HEK293T (cell line): ENCODE data around the gene C4orf51.

Source experiments
- CTCF ChIA-PET: fragments of 350-600 bp; formaldehyde crosslinking; extraction: SDS; loops from one replicate; lab custom pipeline; 2021; ENCODE audit warnings: antibody characterized with exemption, inconsistent platforms; lab: Yijun Ruan, JAX
- POLR2A ChIA-PET: fragments of 350-600 bp; formaldehyde crosslinking; extraction: SDS; loops from one replicate; lab custom pipeline; 2020; ENCODE audit warnings: antibody characterized with exemption, inconsistent platforms; lab: Yijun Ruan, JAX
- DNase-seq: peaks from one replicate; pipeline ENCODE4 v3.0.0; 2012; ENCODE audit warnings: mixed read lengths; ENCODE audit errors: extremely low spot score
- ARNT ChIP-seq: fragments of 450-650 bp; IDR thresholded peaks from 2 replicates; pipeline ENCODE4 v1.6.1; 2017; ENCODE audit warnings: mild to moderate bottlenecking
- BHLHE40 ChIP-seq: fragments of 450-650 bp; IDR thresholded peaks from 2 replicates; pipeline ENCODE4 v1.6.1; 2016; ENCODE audit warnings: mild to moderate bottlenecking, moderate library complexity, borderline replicate concordance
- CTBP1 ChIP-seq: fragments of 450-650 bp; IDR thresholded peaks from 2 replicates; pipeline ENCODE4 v1.6.1; 2016; ENCODE audit warnings: borderline replicate concordance
- ELF4 ChIP-seq: fragments of 450-650 bp; IDR thresholded peaks from 2 replicates; pipeline ENCODE4 v1.6.1; 2017; ENCODE audit warnings: antibody characterized with exemption
- FOXA1 ChIP-seq: fragments of 450-650 bp; IDR thresholded peaks from 2 replicates; pipeline ENCODE4 v1.6.1; 2016; ENCODE audit warnings: mild to moderate bottlenecking
- FOXK2 ChIP-seq: fragments of 450-650 bp; IDR thresholded peaks from 2 replicates; pipeline ENCODE4 v1.6.1; 2016; ENCODE audit warnings: mild to moderate bottlenecking
- FOXM1 ChIP-seq: fragments of 450-650 bp; IDR thresholded peaks from 2 replicates; pipeline ENCODE4 v1.6.1; 2017; ENCODE audit warnings: mild to moderate bottlenecking, borderline replicate concordance
- HDGF ChIP-seq: fragments of 450-650 bp; IDR thresholded peaks from 2 replicates; pipeline ENCODE4 v1.6.1; 2017; ENCODE audit warnings: antibody characterized with exemption, borderline replicate concordance
- L3MBTL2 ChIP-seq: fragments of 450-650 bp; conservative IDR thresholded peaks from 2 replicates; pipeline ENCODE4 v1.6.1; 2016; ENCODE audit warnings: mild to moderate bottlenecking
- LEF1 ChIP-seq: fragments of 450-650 bp; IDR thresholded peaks from 2 replicates; pipeline ENCODE4 v1.6.1; 2017; ENCODE audit warnings: mild to moderate bottlenecking, borderline replicate concordance
- NFRKB ChIP-seq: fragments of 450-650 bp; IDR thresholded peaks from 2 replicates; pipeline ENCODE4 v1.6.1; 2016; ENCODE audit warnings: mild to moderate bottlenecking, moderate library complexity
- PKNOX1 ChIP-seq: fragments of 450-650 bp; IDR thresholded peaks from 2 replicates; pipeline ENCODE4 v1.6.1; 2016
- SP1 ChIP-seq: fragments of 450-650 bp; IDR thresholded peaks from 2 replicates; pipeline ENCODE4 v1.6.1; 2017
- SUZ12 ChIP-seq: fragments of 450-650 bp; IDR thresholded peaks from 2 replicates; pipeline ENCODE4 v1.6.1; 2016; ENCODE audit warnings: mild to moderate bottlenecking
- TARDBP ChIP-seq: fragments of 450-650 bp; IDR thresholded peaks from 2 replicates; pipeline ENCODE4 v1.6.1; 2016
- ZNF384 ChIP-seq: fragments of 450-650 bp; IDR thresholded peaks from 2 replicates; pipeline ENCODE4 v1.6.1; 2016

Gene C4orf51

GRCh38 chr4:145732895-145733880 lies 53.2 kb downstream of the C4orf51 start:
- ChIA-PET POLR2A (interaction anchor here (0.6 to 1.2 kb wide), 8 partner anchors 19 to 729 kb away, joined by 3 to 7 read pairs (median 3); partner anchors contain the start of gene C4orf51), CTCF (no interaction called here)
- peak; percentile 93 for DNase-seq
- TF ChIP-seq TARDBP (no peak), ZNF384 (no peak), L3MBTL2 (peak; percentile 98)

GRCh38 chr4:145734031-145734430 lies 54.1 kb downstream of the C4orf51 start:
- POLR2A ChIA-PET: interaction anchor here (0.8 to 1.2 kb wide), 3 partner anchors 19 to 728 kb away, joined by 3 read pairs; partner anchors contain the start of gene C4orf51
- CTCF ChIA-PET: interaction anchor here (0.6 kb wide), 1 partner anchor 1415 kb away, joined by 4 read pairs; no protein-coding TSS in a partner anchor
- DNase-seq: no peak
- TF ChIP-seq PKNOX1 (no peak), BHLHE40 (no peak), ELF4 (no peak), NFRKB (no peak), HDGF (no peak), SP1 (no peak), ZNF384 (no peak), FOXK2 (no peak)

DNA sequence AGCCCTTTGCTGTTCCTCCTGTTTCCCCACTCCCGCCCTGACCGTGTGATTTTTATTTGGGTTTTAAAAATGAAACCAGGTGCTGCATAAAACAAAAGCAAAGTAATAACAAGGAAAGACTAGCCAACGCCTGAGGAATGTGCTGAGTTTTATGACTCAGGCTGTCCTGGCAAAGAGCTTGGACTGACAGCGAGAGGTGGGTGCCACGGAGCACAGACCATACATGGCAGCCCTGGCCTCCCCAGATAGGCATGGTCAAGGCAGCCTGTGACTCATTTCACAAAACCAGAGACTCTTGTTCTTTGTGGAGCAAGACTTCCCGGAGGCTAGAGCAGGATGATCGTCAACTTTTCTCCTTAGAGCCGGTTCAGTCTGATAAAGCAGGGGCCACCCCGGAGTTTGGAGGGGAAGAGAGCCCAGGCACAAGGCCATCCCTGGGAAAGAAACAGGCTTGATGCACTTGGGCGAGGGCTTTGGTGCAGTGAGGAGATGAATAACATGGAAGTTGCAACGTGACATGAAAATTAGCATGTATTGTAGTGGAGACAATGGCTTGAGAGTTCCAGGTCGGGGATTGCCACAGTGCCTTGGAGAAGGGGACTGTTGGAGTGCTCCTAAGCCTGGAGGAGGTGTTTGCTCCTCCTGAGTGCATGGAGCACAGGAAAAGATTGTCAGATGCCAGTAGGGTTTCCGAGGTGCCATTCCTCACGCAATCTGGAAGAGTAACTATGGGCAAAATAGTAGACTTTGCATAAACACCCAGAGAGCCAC lies 54.8 kb downstream of the C4orf51 start:
- no peak for TF ChIP-seq ARNT
- TF ChIP-seq SUZ12: no peak
- TF ChIP-seq L3MBTL2: no peak
- no peak for TF ChIP-seq FOXA1
- no peak for TF ChIP-seq NFRKB
- no peak for TF ChIP-seq PKNOX1
- TF ChIP-seq LEF1: no peak
- TF ChIP-seq CTBP1: no peak
- no peak for TF ChIP-seq BHLHE40
- TF ChIP-seq HDGF: no peak
- no peak for TF ChIP-seq FOXM1
- no peak for TF ChIP-seq FOXK2
- TF ChIP-seq SP1: no peak
- no peak for TF ChIP-seq TARDBP
- no peak for TF ChIP-seq ZNF384
- no peak for TF ChIP-seq ELF4
- ChIA-PET CTCF (interaction anchor here (0.6 kb wide), 1 partner anchor 161 kb away, joined by 7 read pairs; no protein-coding TSS in a partner anchor), POLR2A (no interaction called here)
- no peak for DNase-seq

GRCh38 chr4:145735347-145735675 lies 55.4 kb downstream of the C4orf51 start:
- DNase-seq: no peak
- no peak for TF ChIP-seq SP1
- ChIA-PET POLR2A (no interaction called here), CTCF (interaction anchor here (0.6 kb wide), 1 partner anchor 162 kb away, joined by 7 read pairs; no protein-coding TSS in a partner anchor)

GRCh38 chr4:145735827-145736226 lies 55.9 kb downstream of the C4orf51 start:
- CTCF ChIA-PET: interaction anchor here (0.6 kb wide), 2 partner anchors 114 to 162 kb away, joined by 3 to 7 read pairs; no protein-coding TSS in a partner anchor
- DNase-seq: no peak
- POLR2A ChIA-PET: no interaction called here
- no peak for TF ChIP-seq ARNT
- TF ChIP-seq CTBP1: no peak
- TF ChIP-seq ELF4: no peak
- TF ChIP-seq PKNOX1: peak; percentile 15; the same call in 1 of the 2 replicates
- no peak for TF ChIP-seq BHLHE40

- CTCF ChIA-PET: interaction anchor here (0.6 kb wide), 1 partner anchor 114 kb away, joined by 3 read pairs; no protein-coding TSS in a partner anchor
- DNase-seq: no peak
- TF ChIP-seq TARDBP (no peak), FOXA1 (no peak), SUZ12 (no peak), BHLHE40 (no peak), NFRKB (no peak), SP1 (no peak), LEF1 (no peak), CTBP1 (no peak), PKNOX1 (no peak), FOXM1 (no peak), ARNT (no peak), ZNF384 (no peak), HDGF (no peak), L3MBTL2 (no peak), FOXK2 (no peak), ELF4 (no peak)
- POLR2A ChIA-PET: no interaction called here
Measured at GRCh38 chr4:145736241-145736831, 56.4 kb downstream of the C4orf51 start.
